Bronchial epithelial cell (primary cell): ENCODE measurements around the gene MGP. TPM values are rescaled to one million over a fixed set of nuclear protein-coding genes. Genes with fewer than 3 reads are reported as not detected.

ENCODE experiments used
- DNase-seq: peaks from one replicate; pipeline ENCODE4 v3.0.0-alpha.2; 2010; ENCODE audit warnings: low read depth
- FAIRE-seq: peaks from 2 replicates; lab custom pipeline; 2011; peaks lifted over from hg19 to GRCh38; lab: Jason Lieb, UNC
- H3K27me3 ChIP-seq: 2 replicates; pipeline ENCODE4 v1.5.1; 2011; ENCODE audit warnings: low read length; ENCODE audit not compliant: control insufficient read depth, insufficient read depth
- H3K36me3 ChIP-seq: 2 replicates; pipeline ENCODE4 v1.5.1; 2011; ENCODE audit warnings: low read length; ENCODE audit not compliant: control insufficient read depth, insufficient read depth
- H3K4me3 ChIP-seq: 2 replicates; pipeline ENCODE4 v1.5.1; 2011; ENCODE audit warnings: mild to moderate bottlenecking, low read depth, low read length, control low read depth
- CTCF ChIP-seq: IDR thresholded peaks from 2 replicates; pipeline ENCODE4 v1.5.1; 2011; ENCODE audit warnings: mild to moderate bottlenecking, moderate library complexity, low read length, control low read depth, inconsistent platforms; ENCODE audit not compliant: insufficient read depth, severe bottlenecking
- total RNA-seq: library from RNA; depleted of rRNA; stranded (reverse); fragments of >200 nt; gene quantifications from 2 replicates; pipeline ENCODE4 v1.2.1, GENCODE V29; 2014

MGP gene
- total RNA-seq, 1 donor from 2014 or later, result 0.79 TPM

DNA sequence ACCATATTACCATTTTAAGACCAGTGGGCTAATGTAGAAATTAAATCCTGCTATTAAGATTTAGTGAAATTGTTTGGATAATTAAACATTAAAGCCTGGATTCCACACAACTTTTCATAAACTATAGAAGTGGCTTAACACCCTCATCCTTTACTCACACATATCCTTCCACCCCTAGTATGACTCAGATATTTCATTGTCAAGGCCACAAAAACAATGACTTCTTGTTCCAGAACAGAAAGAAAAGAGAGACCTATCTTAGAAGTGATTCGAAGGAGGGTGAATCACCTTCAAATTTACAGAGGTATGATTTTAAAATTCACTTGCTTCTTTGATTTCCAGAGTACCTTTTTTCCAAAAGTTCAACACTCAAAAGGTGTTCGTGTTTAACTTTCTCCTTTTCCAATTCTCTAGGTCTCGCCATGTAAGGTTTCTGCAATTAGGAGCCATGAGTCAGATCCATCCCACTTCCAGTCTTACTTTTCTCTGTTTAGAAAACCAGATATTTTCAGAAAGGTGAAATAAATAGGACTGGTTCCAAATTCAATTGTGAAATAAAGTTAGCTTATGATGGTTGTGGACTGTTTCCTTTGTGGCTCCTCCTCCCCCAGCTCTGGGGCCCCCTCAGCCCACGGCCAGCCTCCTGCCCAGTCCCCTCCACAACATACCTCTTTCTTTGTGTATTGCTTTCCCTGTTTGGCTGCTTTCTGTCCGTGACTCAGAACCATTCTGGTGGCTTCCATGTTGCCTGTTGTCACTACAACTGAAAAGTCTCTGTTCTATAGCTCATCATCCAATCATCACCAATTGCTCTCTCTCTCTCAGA, 24.6 kb upstream of the MGP start:
- Histone ChIP-seq H3K4me3 (no peak overlapping the region), H3K27me3 (no peaks in the 10 kb centered on the region), H3K36me3 (no peaks in the 10 kb centered on the region)
- no peak for TF ChIP-seq CTCF
- FAIRE-seq (no peak), DNase-seq (peak; percentile 89)

DNA sequence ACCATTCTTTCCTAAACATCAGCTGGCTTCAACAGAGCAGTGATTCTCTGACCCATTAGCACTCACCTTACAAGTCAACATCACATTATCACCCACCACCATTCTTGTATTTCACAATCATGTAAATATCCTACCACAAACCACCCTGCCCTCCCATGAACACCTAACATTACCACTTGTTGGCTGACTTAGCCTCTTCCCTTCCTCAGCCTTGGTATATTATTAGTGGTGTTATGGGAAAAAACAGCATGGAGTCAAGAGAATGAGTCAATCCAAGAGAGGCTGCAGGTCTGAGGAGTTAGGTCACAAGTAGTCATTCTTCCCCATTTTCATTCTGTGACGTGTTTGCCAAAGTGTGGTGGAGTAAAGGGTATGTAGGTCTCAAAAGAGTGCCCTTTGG, 22.3 kb upstream of the MGP start:
- no peak for TF ChIP-seq CTCF
- FAIRE-seq, result no peak
- Histone ChIP-seq H3K27me3 (no peaks in the 10 kb centered on the region), H3K36me3 (no peaks in the 10 kb centered on the region), H3K4me3 (no peak overlapping the region)
- no peak for DNase-seq

- no peak overlapping the region for H3K4me3 ChIP-seq
- H3K27me3 ChIP-seq, result no peaks in the 10 kb centered on the region
- TF ChIP-seq CTCF, result no peak
- H3K36me3 ChIP-seq, result no peaks in the 10 kb centered on the region
- FAIRE-seq (no peak), DNase-seq (no peak)
These were observed 20.5 kb upstream of the MGP start for GRCh38 chr12:14906114-14906513.

- DNase-seq, result peak; percentile 55
These were observed 19.8 kb upstream of the MGP start for GRCh38 chr12:14905269-14906004.

GRCh38 chr12:14904854-14905253, 19.2 kb upstream of the MGP start:
- Histone ChIP-seq H3K36me3 (no peaks in the 10 kb centered on the region), H3K27me3 (no peaks in the 10 kb centered on the region), H3K4me3 (no peak overlapping the region)
- no peak for DNase-seq
- FAIRE-seq, result no peak
- no peak for TF ChIP-seq CTCF

More at GRCh38 chr12:14905269-14906004, 19.8 kb upstream of the MGP start:
- H3K27me3 ChIP-seq, result no peaks in the 10 kb centered on the region
- H3K4me3 ChIP-seq, result no peak overlapping the region
- H3K36me3 ChIP-seq, result no peaks in the 10 kb centered on the region
- FAIRE-seq, result no peak
- TF ChIP-seq CTCF, result no peak
